Gastroesophageal sphincter (tissue), 3 donors: ENCODE measurements around the gene FAM13C.

Experiments used
- EP300 ChIP-seq: sonication (generic); formaldehyde crosslinking; IDR thresholded peaks from one replicate; pipeline ENCODE4 v1.6.1; 2017; ENCODE audit warnings: antibody characterized with exemption, mild to moderate bottlenecking
- POLR2A ChIP-seq, 2 donors: fragments of 450-650 bp; IDR thresholded peaks; one replicate each; pipeline ENCODE4 v1.6.1; 2017; ENCODE audit warnings: antibody characterized with exemption in 2 of 2, mild to moderate bottlenecking in 2 of 2, moderate library complexity in 1 of 2
- TF ChIP-seq, protein P1 (sequence below), 4 experiments: fragments of 200-600 bp in 2 of 4; fragments of 450-650 bp in 2 of 4; sonication (generic) in 1 of 4; IDR thresholded peaks; one replicate each; pipeline ENCODE4 v1.5.1; 2017 to 2019; ENCODE audit warnings: antibody characterized with exemption in 4 of 4, mild to moderate bottlenecking in 2 of 4, moderate library complexity in 2 of 4

DNA sequence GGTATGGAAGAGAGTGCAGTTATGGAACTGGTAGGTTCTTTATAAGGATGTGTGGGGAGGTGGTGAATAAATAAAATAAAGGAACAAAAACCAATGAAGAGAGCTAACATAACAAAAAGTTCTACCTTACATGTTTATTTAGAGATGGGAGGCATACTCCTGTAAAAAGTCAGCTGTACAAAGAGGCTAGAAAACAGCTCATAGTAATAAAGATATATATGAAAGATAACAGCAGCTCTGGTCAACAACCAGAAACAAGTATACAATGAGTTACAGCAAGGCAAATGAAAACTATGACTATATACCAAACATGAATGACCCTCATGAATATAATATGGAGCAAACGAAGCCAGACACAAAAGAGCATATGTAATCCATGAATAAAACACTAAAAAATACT lies 62.0 kb downstream of the FAM13C start:
- TF ChIP-seq, protein P1, sequence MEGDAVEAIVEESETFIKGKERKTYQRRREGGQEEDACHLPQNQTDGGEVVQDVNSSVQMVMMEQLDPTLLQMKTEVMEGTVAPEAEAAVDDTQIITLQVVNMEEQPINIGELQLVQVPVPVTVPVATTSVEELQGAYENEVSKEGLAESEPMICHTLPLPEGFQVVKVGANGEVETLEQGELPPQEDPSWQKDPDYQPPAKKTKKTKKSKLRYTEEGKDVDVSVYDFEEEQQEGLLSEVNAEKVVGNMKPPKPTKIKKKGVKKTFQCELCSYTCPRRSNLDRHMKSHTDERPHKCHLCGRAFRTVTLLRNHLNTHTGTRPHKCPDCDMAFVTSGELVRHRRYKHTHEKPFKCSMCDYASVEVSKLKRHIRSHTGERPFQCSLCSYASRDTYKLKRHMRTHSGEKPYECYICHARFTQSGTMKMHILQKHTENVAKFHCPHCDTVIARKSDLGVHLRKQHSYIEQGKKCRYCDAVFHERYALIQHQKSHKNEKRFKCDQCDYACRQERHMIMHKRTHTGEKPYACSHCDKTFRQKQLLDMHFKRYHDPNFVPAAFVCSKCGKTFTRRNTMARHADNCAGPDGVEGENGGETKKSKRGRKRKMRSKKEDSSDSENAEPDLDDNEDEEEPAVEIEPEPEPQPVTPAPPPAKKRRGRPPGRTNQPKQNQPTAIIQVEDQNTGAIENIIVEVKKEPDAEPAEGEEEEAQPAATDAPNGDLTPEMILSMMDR (IDR thresholded peaks at IDR 0.05): no peak
- TF ChIP-seq POLR2A (IDR thresholded peaks at IDR 0.05): no peak
- no peak for TF ChIP-seq EP300
